Endothelial cell of umbilical vein (primary cell): Measurements from ENCODE around the gene CDC20. TPM values are rescaled to one million over a fixed set of nuclear protein-coding genes. Genes with fewer than 3 reads are reported as not detected.

Experiments used
- BruUV-seq: library from RNA; stranded (reverse); fragments of 400-500 nt; replicated peaks from 2 replicates; lab custom pipeline; 2021; lab: Mats Ljungman, UMichigan
- CTCF ChIA-PET: fragments of 300-600, 350-600 bp; sonication (Branson Sonifier 250); formaldehyde crosslinking; loops from one replicate; lab custom pipeline; 2021; ENCODE audit warnings: antibody characterized with exemption, inconsistent platforms; lab: Charles Lee
- POLR2A ChIA-PET: fragments of 300-600, 350-600 bp; sonication (Branson Sonifier 250); formaldehyde crosslinking; loops from one replicate; lab custom pipeline; 2021; ENCODE audit warnings: antibody characterized with exemption, inconsistent platforms; lab: Charles Lee
- DNase-seq: peaks from one replicate; pipeline ENCODE4 v3.0.0-alpha.2; 2011; ENCODE audit warnings: low read depth, low spot score
- FAIRE-seq: peaks from 2 replicates; lab custom pipeline; 2011; peaks lifted over from hg19 to GRCh38; lab: Jason Lieb, UNC
- H2AFZ ChIP-seq: 2 replicates; pipeline ENCODE4 v1.6.0; 2012; ENCODE audit warnings: low read depth, low read length, control low read depth, inconsistent platforms
- H3K27ac ChIP-seq: 2 replicates; pipeline ENCODE4 v1.5.1; 2011; ENCODE audit warnings: low read depth, mild to moderate bottlenecking, control low read depth, low read length, moderate library complexity; ENCODE audit not compliant: insufficient read depth
- H3K27me3 ChIP-seq, 2 experiments: 2 replicates each; pipeline versions ENCODE4 v1.6.0 to v1.6.1; 2011; ENCODE audit warnings: low read length in 2 of 2, mixed read lengths in 1 of 2; ENCODE audit not compliant: control insufficient read depth in 2 of 2, insufficient read depth in 2 of 2
- H3K36me3 ChIP-seq, 2 experiments: 2 replicates in 1 of 2; 3 replicates in 1 of 2; pipeline ENCODE4 v1.5.1; 2011; ENCODE audit warnings: low read length in 2 of 2, mild to moderate bottlenecking in 1 of 2, moderate library complexity in 1 of 2; ENCODE audit not compliant: control insufficient read depth in 2 of 2, insufficient read depth in 2 of 2; ENCODE audit errors: extremely low read depth in 1 of 2
- H3K4me1 ChIP-seq: 3 replicates; pipeline ENCODE4 v1.5.1; 2011; ENCODE audit warnings: mild to moderate bottlenecking, low read length; ENCODE audit not compliant: control insufficient read depth, insufficient read depth; ENCODE audit errors: extremely low read depth
- H3K4me2 ChIP-seq: 2 replicates; pipeline ENCODE4 v1.6.1; 2011; ENCODE audit warnings: low read length, control low read depth, mixed read lengths; ENCODE audit not compliant: insufficient read depth
- H3K4me3 ChIP-seq, 3 experiments: fragments of 200-600 bp in 1 of 3; sonication (generic), shearing (Covaris generic) in 1 of 3; replicated peaks in 1 of 3; 2 replicates each; pipeline ENCODE4 v1.5.1; 2011 to 2016; ENCODE audit warnings: control low read depth in 3 of 3, low read length in 3 of 3, mild to moderate bottlenecking in 2 of 3, inconsistent platforms in 1 of 3, low read depth in 1 of 3, moderate library complexity in 1 of 3; ENCODE audit not compliant: insufficient read depth in 1 of 3
- H3K79me2 ChIP-seq: 2 replicates; pipeline ENCODE4 v1.6.0; 2012; ENCODE audit warnings: low read length, inconsistent platforms; ENCODE audit not compliant: control insufficient read depth, insufficient read depth
- H3K9ac ChIP-seq: replicated peaks from 2 replicates; pipeline ENCODE3; 2011; ENCODE audit warnings: low read length, control low read depth; ENCODE audit not compliant: insufficient read depth; ENCODE audit errors: extremely low read depth
- H3K9me1 ChIP-seq: replicated peaks from 3 replicates; pipeline ENCODE4 v1.6.0; 2011; ENCODE audit warnings: mild to moderate bottlenecking, low read length; ENCODE audit not compliant: control insufficient read depth, insufficient read depth; ENCODE audit errors: extremely low read depth
- H3K9me3 ChIP-seq: replicated peaks from 2 replicates; pipeline ENCODE4 v1.5.1; 2012; ENCODE audit warnings: low read length, inconsistent platforms; ENCODE audit not compliant: control insufficient read depth, insufficient read depth
- H4K20me1 ChIP-seq: replicated peaks from 2 replicates; pipeline ENCODE3; 2011; ENCODE audit warnings: mild to moderate bottlenecking, low read length; ENCODE audit not compliant: control insufficient read depth, insufficient read depth; ENCODE audit errors: extremely low read depth
- CTCF ChIP-seq, 2 donors: IDR thresholded peaks; 1 replicate in 1 of 2; 2 replicates in 1 of 2; pipeline ENCODE4 v1.5.1; 2011; ENCODE audit warnings: low read length in 2 of 2, mild to moderate bottlenecking in 2 of 2, moderate library complexity in 2 of 2, control low read depth in 1 of 2, inconsistent platforms in 1 of 2, low read depth in 1 of 2; ENCODE audit not compliant: insufficient read depth in 1 of 2; ENCODE audit errors: extremely low read depth in 1 of 2
- JUN ChIP-seq: IDR thresholded peaks from 2 replicates; pipeline ENCODE4 v1.6.1; 2011; ENCODE audit warnings: borderline replicate concordance, low read depth; ENCODE audit not compliant: insufficient read length, insufficient read depth
- POLR2A ChIP-seq: IDR thresholded peaks from 2 replicates; pipeline ENCODE4 v1.6.1; 2012; ENCODE audit warnings: low read depth, mild to moderate bottlenecking, control low read depth, low read length
- dilution Hi-C: fragments of 300-500 bp; cut with MboI; formaldehyde crosslinking; loops from one replicate; pipeline ENCODE4 v1.15.0; 2019; ENCODE audit warnings: low sequenced_read_pairs; ENCODE audit not compliant: extremely low pct_ligation_motif_present
- intact Hi-C: fragments of 100-400 bp; cut with micrococcal nuclease; formaldehyde crosslinking; loops from one replicate; pipeline ENCODE4 v1.10.0; 2022
- polyA plus RNA-seq, 4 experiments: library from polyadenylated mRNA; depleted of rRNA in 3 of 4; stranded (reverse) in 3 of 4; unstranded in 1 of 4; fragments of >200 nt; gene quantifications; 2 replicates each; pipeline versions ENCODE4 v1.2.1 to v1.2.3, GENCODE V29; 2011 to 2012; ENCODE audit warnings: missing spikeins in 1 of 4
- total RNA-seq: library from RNA; stranded (reverse); gene quantifications from 2 replicates; pipeline ENCODE4 v1.2.3, GENCODE V29; 2021

Gene CDC20
- total and polyA plus RNA-seq, 2 donors (not counting 3 experiments of a cell fraction or from before 2014, with no cell fraction given), result 129 to 170 TPM

GRCh38 chr1:43359696-43360095 lies 915 bp downstream of the CDC20 start:
- peak overlapping the region; percentile 53 for H3K9ac ChIP-seq
- DNase-seq (no peak), FAIRE-seq (peak; percentile 24)
- CTCF ChIA-PET, result no interaction called here
- dilution Hi-C loops (no loop called here), intact Hi-C loops (loop anchor here (2.0 kb wide), 2 partner anchors 59 to 121 kb away; partner anchors contain the start of gene TIE1)
- H3K9me1 ChIP-seq, result no peaks in the 10 kb centered on the region
- H3K9me3 ChIP-seq, result no peaks in the 10 kb centered on the region
- POLR2A ChIA-PET, result no interaction called here
- H3K27me3 ChIP-seq, result no peaks in the 10 kb centered on the region
- no peak overlapping the region for H2AFZ ChIP-seq
- H4K20me1 ChIP-seq, result no peaks in the 10 kb centered on the region
- peaks cover 38% of the 10 kb centered on the region for H3K79me2 ChIP-seq
- BruUV-seq, result no TSS peak
- TF ChIP-seq CTCF (IDR thresholded peaks at IDR 0.05; ENCODE audit: extremely low read depth in 1 of 2, insufficient read depth in 1 of 2, low read depth in 1 of 2, low read length in 2 of 2), result no peak
- peaks cover 38% of the 10 kb centered on the region for H3K4me1 ChIP-seq
- peak overlapping the region; percentile 92 for H3K4me2 ChIP-seq
- peak overlapping the region; percentile 18 for H3K27ac ChIP-seq
- H3K36me3 ChIP-seq, result peaks cover 11 to 18% of the 10 kb centered on the region in 2 experiments
- H3K4me3 ChIP-seq, result peak overlapping the region; percentile 57 to 84 (median 80)

- peaks cover 47% of the 10 kb centered on the region for H3K79me2 ChIP-seq
These were observed 1.8 kb downstream of the CDC20 start for GRCh38 chr1:43360616-43361015.

More at GRCh38 chr1:43360616-43361015, 1.8 kb downstream of the CDC20 start:
- BruUV-seq, result no TSS peak
- intact Hi-C loops (no loop called here), dilution Hi-C loops (no loop called here)
- CTCF ChIA-PET, result no interaction called here
- peak overlapping the region; percentile 92 for H3K4me2 ChIP-seq
- H4K20me1 ChIP-seq, result no peaks in the 10 kb centered on the region
- peaks cover 38% of the 10 kb centered on the region for H3K4me1 ChIP-seq
- no peak for FAIRE-seq
- H3K27me3 ChIP-seq, result no peaks in the 10 kb centered on the region
- H3K27ac ChIP-seq, result no peak overlapping the region
- DNase-seq, result no peak
- H3K9me3 ChIP-seq, result no peaks in the 10 kb centered on the region
- no peak overlapping the region for H3K9ac ChIP-seq
- POLR2A ChIA-PET, result no interaction called here
- no peaks in the 10 kb centered on the region for H3K9me1 ChIP-seq
- TF ChIP-seq JUN (no peak), POLR2A (peak; percentile 20)
- no peak overlapping the region for H2AFZ ChIP-seq
- peak overlapping the region in 2 of 3 experiments; percentile 5 to 80 for H3K4me3 ChIP-seq
- peaks cover 15 to 22% of the 10 kb centered on the region in 2 experiments for H3K36me3 ChIP-seq
